B cell (primary cell): Measurements from ENCODE around the gene KCNJ16. TPM values are rescaled to one million over a fixed set of nuclear protein-coding genes. Genes with fewer than 3 reads are reported as not detected.

Experiments used
- ATAC-seq: fragments of 200-7000 bp; cut with Tn5 transposase; one replicate; pipeline ENCODE4 v1.10.0; 2021; ENCODE audit warnings: low read depth, mild to moderate bottlenecking, moderate number of reproducible peaks, moderate library complexity
- CTCF ChIA-PET: fragments of 350-600 bp; sonication (Branson Sonifier 250); formaldehyde crosslinking; loops from one replicate; lab custom pipeline; 2021; ENCODE audit warnings: antibody characterized with exemption, inconsistent platforms; lab: Charles Lee
- POLR2A ChIA-PET: fragments of 350-600 bp; sonication (Branson Sonifier 250); formaldehyde crosslinking; loops from one replicate; lab custom pipeline; 2021; ENCODE audit warnings: antibody characterized with exemption; lab: Charles Lee
- DNase-seq: peaks from one replicate; pipeline ENCODE4 v3.0.0; 2013
- H2AFZ ChIP-seq: 2 replicates; pipeline ENCODE4 v1.6.1; 2012; ENCODE audit warnings: mild to moderate bottlenecking, low read depth, low read length; ENCODE audit not compliant: insufficient read depth, poor library complexity, severe bottlenecking
- H3K27ac ChIP-seq, 2 donors: 1 replicate in 1 of 2; 2 replicates in 1 of 2; pipeline ENCODE4 v1.5.1; 2012 to 2013; ENCODE audit warnings: low read length in 2 of 2, mild to moderate bottlenecking in 2 of 2, moderate library complexity in 1 of 2
- H3K27me3 ChIP-seq, 4 experiments: fragments of 200-600 bp in 1 of 4; sonication (generic) in 1 of 4; replicated peaks in 1 of 4; 1 replicate in 2 of 4; 2 replicates in 2 of 4; pipeline versions ENCODE4 v1.6.1 to v1.7.0; 2013 to 2016; ENCODE audit warnings: low read length in 3 of 4, mild to moderate bottlenecking in 2 of 4, mixed read lengths in 1 of 4, moderate library complexity in 1 of 4; ENCODE audit not compliant: insufficient read depth in 4 of 4, control insufficient read depth in 3 of 4; ENCODE audit errors: control extremely low read depth in 1 of 4
- H3K36me3 ChIP-seq, 2 experiments: replicated peaks in 1 of 2; 1 replicate in 1 of 2; 2 replicates in 1 of 2; pipeline versions ENCODE4 v1.6.1 to v1.7.1; 2013; ENCODE audit warnings: low read length in 1 of 2; ENCODE audit not compliant: insufficient read depth in 2 of 2, control insufficient read depth in 1 of 2; ENCODE audit errors: control extremely low read depth in 1 of 2, extremely low read depth in 1 of 2
- H3K4me1 ChIP-seq, 2 donors: fragments of 200-600 bp in 1 of 2; sonication (generic) in 1 of 2; 1 replicate in 1 of 2; 2 replicates in 1 of 2; pipeline versions ENCODE4 v1.5.1 to v1.6.1; 2013 to 2017; ENCODE audit warnings: low read length in 2 of 2; ENCODE audit not compliant: control insufficient read depth in 2 of 2, insufficient read depth in 2 of 2
- H3K4me2 ChIP-seq: replicated peaks from 2 replicates; pipeline ENCODE3; 2012; ENCODE audit warnings: mild to moderate bottlenecking, low read depth, low read length; ENCODE audit not compliant: poor library complexity, severe bottlenecking
- H3K4me3 ChIP-seq, 5 experiments: fragments of 200-600 bp in 1 of 5; sonication (generic) in 1 of 5; 1 replicate in 3 of 5; 2 replicates in 2 of 5; pipeline versions ENCODE4 v1.5.1 to v1.7.0; 2011 to 2016; ENCODE audit warnings: low read length in 4 of 5, mild to moderate bottlenecking in 4 of 5, low read depth in 2 of 5, control low read depth in 1 of 5, moderate library complexity in 1 of 5; ENCODE audit not compliant: insufficient read depth in 1 of 5; ENCODE audit errors: control extremely low read depth in 1 of 5, extremely low read depth in 1 of 5
- H3K79me2 ChIP-seq: fragments of 200-600 bp; sonication (generic); one replicate; pipeline ENCODE4 v1.6.0; 2016; ENCODE audit warnings: low read length; ENCODE audit not compliant: control insufficient read depth, insufficient read depth
- H3K9ac ChIP-seq: fragments of 200-600 bp; sonication (generic); 2 replicates; pipeline ENCODE4 v1.6.1; 2017; ENCODE audit warnings: mild to moderate bottlenecking, low read length, moderate library complexity
- H3K9me3 ChIP-seq, 3 donors: one replicate each; pipeline versions ENCODE4 v1.6.1 to v1.7.1; 2013; ENCODE audit warnings: low read length in 2 of 3; ENCODE audit not compliant: control insufficient read depth in 2 of 3, insufficient read depth in 1 of 3; ENCODE audit errors: control extremely low read depth in 1 of 3
- H4K20me1 ChIP-seq: 2 replicates; pipeline ENCODE4 v1.6.0; 2012; ENCODE audit warnings: mild to moderate bottlenecking, low read length; ENCODE audit not compliant: insufficient read depth, control insufficient read depth, poor library complexity, severe bottlenecking
- H3K27ac Mint-ChIP-seq: one replicate; pipeline ENCODE4 v1.8.0; 2021; ENCODE audit warnings: mixed read lengths
- H3K27me3 Mint-ChIP-seq: one replicate; pipeline ENCODE4 v1.8.0; 2021; ENCODE audit warnings: mixed read lengths
- H3K4me1 Mint-ChIP-seq: one replicate; pipeline ENCODE4 v1.8.0; 2021; ENCODE audit warnings: mixed read lengths
- H3K4me3 Mint-ChIP-seq: one replicate; pipeline ENCODE4 v1.8.0; 2021; ENCODE audit warnings: mixed read lengths
- H3K9me3 Mint-ChIP-seq: one replicate; pipeline ENCODE4 v1.8.0; 2022; ENCODE audit warnings: mixed read lengths; ENCODE audit not compliant: insufficient read depth
- CTCF ChIP-seq: fragments of 200-600 bp; IDR thresholded peaks from one replicate; pipeline ENCODE4 v1.8.0; 2022; ENCODE audit warnings: antibody characterized with exemption, mild to moderate bottlenecking
- EZH2 ChIP-seq: IDR thresholded peaks from 2 replicates; pipeline ENCODE4 v1.6.1; 2012; ENCODE audit warnings: borderline replicate concordance, low read depth, mild to moderate bottlenecking, moderate library complexity, low read length; ENCODE audit not compliant: insufficient read depth, poor library complexity, severe bottlenecking
- WGBS: methylation state at CpG from one replicate; pipeline ENCODE4 v1.1.5; 2013; ENCODE audit warnings: missing lambda C conversion rate; ENCODE audit not compliant: insufficient coverage; 5-methylcytosine and 5-hydroxymethylcytosine counted together
- intact Hi-C: fragments of 100-400 bp; cut with micrococcal nuclease; formaldehyde crosslinking; loops from one replicate; pipeline ENCODE4 v1.10.0; 2022
- polyA plus RNA-seq: library from polyadenylated mRNA; depleted of rRNA; stranded (reverse); fragments of >200 nt; gene quantifications from 2 replicates; pipeline ENCODE4 v1.2.3, GENCODE V29; 2012
- total RNA-seq, 2 donors: library from RNA; stranded (reverse); fragments of 120-200 nt in 1 of 2; gene quantifications; 1 replicate in 1 of 2; 2 replicates in 1 of 2; pipeline versions ENCODE4 v1.2.3 to v1.2.4, GENCODE V29; 2013 to 2022

The KCNJ16 gene
- total and polyA plus RNA-seq, 2 donors (not counting 1 experiment from before 2014, with no cell fraction given): not detected

- CTCF ChIA-PET: no interaction called here
- no peak overlapping the region for H3K4me3 Mint-ChIP-seq
- H3K9me3 ChIP-seq: no peaks in the 10 kb centered on the region
These were observed 34.7 kb upstream of the KCNJ16 start for GRCh38 chr17:70040336-70040735.

GRCh38 chr17:70041061-70041460 is 34.0 kb upstream of the KCNJ16 start:
- ChIA-PET CTCF (no interaction called here), POLR2A (no interaction called here)
- 57% methylated on average over 1 of the region's 1 CpG for WGBS
- no peaks in the 10 kb centered on the region for H3K9me3 Mint-ChIP-seq
- H3K4me3 Mint-ChIP-seq: no peak overlapping the region
- no peaks in the 10 kb centered on the region for H3K36me3 ChIP-seq
- no peaks in the 10 kb centered on the region for H3K27me3 Mint-ChIP-seq
- no peak overlapping the region for H3K4me2 ChIP-seq
- ATAC-seq (no peak), DNase-seq (no peak)
- no peak overlapping the region for H3K4me3 ChIP-seq
- no peaks in the 10 kb centered on the region for H3K9me3 ChIP-seq
- H3K4me1 ChIP-seq: no peaks in the 10 kb centered on the region
- H3K27ac ChIP-seq: no peak overlapping the region
- H3K4me1 Mint-ChIP-seq: no peaks in the 10 kb centered on the region
- no peaks in the 10 kb centered on the region for H3K79me2 ChIP-seq
- H3K27me3 ChIP-seq: no peaks in the 10 kb centered on the region
- H2AFZ ChIP-seq: no peak overlapping the region
- intact Hi-C loops: no loop called here
- no peaks in the 10 kb centered on the region for H4K20me1 ChIP-seq
- H3K9ac ChIP-seq: no peak overlapping the region
- TF ChIP-seq CTCF: no peak
- no peak for TF ChIP-seq EZH2
- H3K27ac Mint-ChIP-seq: no peak overlapping the region

More at GRCh38 chr17:70040336-70040735, 34.7 kb upstream of the KCNJ16 start:
- WGBS: 78% methylated on average over 1 of the region's 2 CpGs
- no peak overlapping the region for H3K27ac Mint-ChIP-seq
- no peaks in the 10 kb centered on the region for H3K27me3 ChIP-seq
- intact Hi-C loops: no loop called here
- no peak overlapping the region for H3K27ac ChIP-seq
- H3K36me3 ChIP-seq: no peaks in the 10 kb centered on the region
- ATAC-seq (no peak), DNase-seq (no peak)
- no peaks in the 10 kb centered on the region for H4K20me1 ChIP-seq
- no peak overlapping the region for H3K4me2 ChIP-seq
- H2AFZ ChIP-seq: no peak overlapping the region
- POLR2A ChIA-PET: no interaction called here
- TF ChIP-seq CTCF (no peak), EZH2 (no peak)
- H3K4me1 Mint-ChIP-seq: no peaks in the 10 kb centered on the region
- H3K4me3 ChIP-seq: no peak overlapping the region
- no peaks in the 10 kb centered on the region for H3K4me1 ChIP-seq
- H3K9me3 Mint-ChIP-seq: no peaks in the 10 kb centered on the region
- no peak overlapping the region for H3K9ac ChIP-seq
- no peaks in the 10 kb centered on the region for H3K79me2 ChIP-seq
- H3K27me3 Mint-ChIP-seq: no peaks in the 10 kb centered on the region
